IMR-90 (cell line): Measurements from ENCODE around the gene KRTAP10-3. TPM values are rescaled to one million over a fixed set of nuclear protein-coding genes. Genes with fewer than 3 reads are reported as not detected.

Source experiments
- ATAC-seq: fragments of 200-7000 bp; cut with Tn5 transposase; 2 replicates; pipeline ENCODE4 v1.9.1; 2020; ENCODE audit warnings: low read depth, mild to moderate bottlenecking, moderate library complexity
- BruUV-seq: library from RNA; stranded (reverse); fragments of 400-500 nt; replicated peaks from 2 replicates; lab custom pipeline; 2021; lab: Mats Ljungman, UMichigan
- CTCF ChIA-PET: fragments of 300-600 bp; formaldehyde crosslinking; extraction: SDS; loops from one replicate; lab custom pipeline; 2021; ENCODE audit warnings: antibody characterized with exemption; lab: Yijun Ruan, JAX
- POLR2A ChIA-PET: fragments of 300-600 bp; sonication (Branson Sonifier 250); formaldehyde crosslinking; loops from one replicate; lab custom pipeline; 2022; ENCODE audit warnings: antibody characterized with exemption; ENCODE audit not compliant: unreplicated experiment; lab: Charles Lee
- DNase-seq: peaks from one replicate; pipeline ENCODE4 v3.0.0; 2013
- H2AFZ ChIP-seq: replicated peaks from 2 replicates; pipeline ENCODE3; 2013; ENCODE audit warnings: low read length, mild to moderate bottlenecking; ENCODE audit not compliant: poor library complexity
- H2AK5ac ChIP-seq: 2 replicates; pipeline ENCODE4 v1.6.1; 2013; ENCODE audit warnings: low read depth, low read length, inconsistent platforms
- H2AK9ac ChIP-seq: replicated peaks from 2 replicates; pipeline ENCODE3; 2013; ENCODE audit warnings: mild to moderate bottlenecking, low read depth, low read length, moderate library complexity; ENCODE audit not compliant: poor library complexity
- H2BK120ac ChIP-seq: 2 replicates; pipeline ENCODE4 v1.6.1; 2013; ENCODE audit warnings: low read depth, low read length, inconsistent platforms
- H2BK15ac ChIP-seq: 3 replicates; pipeline ENCODE4 v1.6.1; 2013; ENCODE audit warnings: low read depth, low read length, inconsistent platforms
- H2BK20ac ChIP-seq: 2 replicates; pipeline ENCODE4 v1.6.1; 2013; ENCODE audit warnings: low read depth, mild to moderate bottlenecking, inconsistent platforms, low read length, moderate library complexity
- H2BK5ac ChIP-seq: 2 replicates; pipeline ENCODE4 v1.6.1; 2013; ENCODE audit warnings: mild to moderate bottlenecking, low read depth, low read length, inconsistent platforms; ENCODE audit not compliant: poor library complexity, severe bottlenecking
- H3K14ac ChIP-seq: replicated peaks from 2 replicates; pipeline ENCODE4 v1.6.1; 2013; ENCODE audit warnings: low read depth, low read length, inconsistent platforms
- H3K18ac ChIP-seq: 2 replicates; pipeline ENCODE4 v1.6.1; 2013; ENCODE audit warnings: low read depth, low read length, control low read depth
- H3K23ac ChIP-seq: 2 replicates; pipeline ENCODE4 v1.6.1; 2013; ENCODE audit warnings: low read depth, low read length, inconsistent platforms
- H3K27ac ChIP-seq: 2 replicates; pipeline ENCODE4 v1.5.1; 2013; ENCODE audit warnings: mild to moderate bottlenecking, control low read depth, low read length; ENCODE audit not compliant: insufficient read depth
- H3K27me3 ChIP-seq: 2 replicates; pipeline ENCODE4 v1.6.1; 2013; ENCODE audit warnings: low read length; ENCODE audit not compliant: control insufficient read depth, insufficient read depth
- H3K36me3 ChIP-seq: 2 replicates; pipeline ENCODE4 v1.6.1; 2013; ENCODE audit warnings: low read length, mixed read lengths; ENCODE audit not compliant: control insufficient read depth, insufficient read depth
- H3K4ac ChIP-seq: 2 replicates; pipeline ENCODE4 v1.6.1; 2013; ENCODE audit warnings: low read depth, low read length, inconsistent platforms
- H3K4me1 ChIP-seq: 2 replicates; pipeline ENCODE4 v1.6.1; 2013; ENCODE audit warnings: low read length, mixed read lengths; ENCODE audit not compliant: control insufficient read depth, insufficient read depth
- H3K4me2 ChIP-seq: 2 replicates; pipeline ENCODE4 v1.6.1; 2013; ENCODE audit warnings: low read depth, mild to moderate bottlenecking, control low read depth, low read length, moderate library complexity
- H3K4me3 ChIP-seq: 2 replicates; pipeline ENCODE4 v1.5.1; 2013; ENCODE audit warnings: low read depth, mild to moderate bottlenecking, control low read depth, low read length, moderate library complexity; ENCODE audit not compliant: insufficient read depth
- H3K56ac ChIP-seq: 2 replicates; pipeline ENCODE4 v1.6.1; 2013; ENCODE audit warnings: low read length, inconsistent platforms; ENCODE audit not compliant: insufficient read depth; ENCODE audit errors: extremely low read depth
- H3K79me1 ChIP-seq, 2 experiments: 2 replicates each; pipeline ENCODE4 v1.6.1; 2013; ENCODE audit warnings: low read length in 2 of 2, inconsistent platforms in 1 of 2, low read depth in 1 of 2
- H3K9ac ChIP-seq: 2 replicates; pipeline ENCODE4 v1.6.1; 2013; ENCODE audit warnings: low read depth, low read length, control low read depth
- H3K9me1 ChIP-seq: 2 replicates; pipeline ENCODE4 v1.6.1; 2013; ENCODE audit warnings: low read length, inconsistent platforms; ENCODE audit not compliant: insufficient read depth
- H3K9me3 ChIP-seq: 2 replicates; pipeline ENCODE4 v1.6.1; 2013; ENCODE audit warnings: low read length; ENCODE audit not compliant: control insufficient read depth, insufficient read depth
- H4K20me1 ChIP-seq: 2 replicates; pipeline ENCODE4 v1.6.1; 2013; ENCODE audit warnings: low read length, inconsistent platforms; ENCODE audit not compliant: insufficient read depth
- H4K5ac ChIP-seq: 2 replicates; pipeline ENCODE4 v1.6.1; 2013; ENCODE audit warnings: mild to moderate bottlenecking, low read depth, low read length, control low read depth
- H4K8ac ChIP-seq, 2 experiments: 2 replicates each; pipeline ENCODE4 v1.6.1; 2013; ENCODE audit warnings: low read depth in 2 of 2, low read length in 2 of 2, control low read depth in 1 of 2, inconsistent platforms in 1 of 2
- H4K91ac ChIP-seq: 2 replicates; pipeline ENCODE4 v1.6.1; 2013; ENCODE audit warnings: low read depth, low read length, inconsistent platforms; ENCODE audit not compliant: insufficient read depth
- CHD1 ChIP-seq: IDR thresholded peaks from 2 replicates; pipeline ENCODE4 v1.6.1; 2012; ENCODE audit warnings: low read depth, low read length, improper control_type of control experiment
- RFX5 ChIP-seq: IDR thresholded peaks from 2 replicates; pipeline ENCODE4 v1.8.0; 2012; ENCODE audit warnings: low read depth, mild to moderate bottlenecking, low read length, moderate library complexity
- SMC3 ChIP-seq: fragments of 150-350 bp; IDR thresholded peaks from 2 replicates; pipeline ENCODE4 v1.6.1; 2016; ENCODE audit warnings: low read depth, mild to moderate bottlenecking, antibody characterized with exemption, low read length, moderate library complexity
- WGBS, 2 experiments: methylation state at CpG; one replicate each; pipeline versions ENCODE4 v1.1.5 to v1.1.7; 2013; ENCODE audit warnings: missing lambda C conversion rate in 2 of 2; ENCODE audit not compliant: insufficient read length in 1 of 2; ENCODE audit errors: extremely low coverage in 2 of 2; 5-methylcytosine and 5-hydroxymethylcytosine counted together
- dilution Hi-C: fragments of 300-500 bp; cut with HindIII; formaldehyde crosslinking; loops from one replicate; pipeline ENCODE4 v1.14.3; 2018; ENCODE audit warnings: low sequenced_read_pairs; ENCODE audit not compliant: unreplicated experiment
- in situ Hi-C: fragments of 300-500 bp; cut with MboI; formaldehyde crosslinking; loops from 3 replicates; pipeline ENCODE4 v1.14.3; 2019; ENCODE audit warnings: low sequenced_read_pairs, inconsistent platforms, mixed read lengths
- intact Hi-C: fragments of 100-400 bp; cut with micrococcal nuclease; formaldehyde crosslinking; loops from 2 replicates; pipeline ENCODE4 v1.10.0; 2022
- polyA plus RNA-seq, 3 experiments: library from polyadenylated mRNA; depleted of rRNA; stranded (reverse); fragments of >200 nt; gene quantifications; 2 replicates each; pipeline ENCODE4 v1.2.3, GENCODE V29; 2012; ENCODE audit warnings: low replicate concordance in 1 of 3
- total RNA-seq: library from RNA; depleted of rRNA; stranded (reverse); fragments of >200 nt; gene quantifications from 2 replicates; pipeline ENCODE4 v1.2.3, GENCODE V29; 2012
- TF ChIP-seq, protein P1 (sequence below): fragments of 150-350 bp; IDR thresholded peaks from 2 replicates; pipeline ENCODE4 v1.6.1; 2016; ENCODE audit warnings: low read depth, mild to moderate bottlenecking, low read length, moderate library complexity, borderline replicate concordance

Gene KRTAP10-3
- total and polyA plus RNA-seq, 2 of the 4 experiments (the other 2 are of a cell fraction), result not detected

DNA sequence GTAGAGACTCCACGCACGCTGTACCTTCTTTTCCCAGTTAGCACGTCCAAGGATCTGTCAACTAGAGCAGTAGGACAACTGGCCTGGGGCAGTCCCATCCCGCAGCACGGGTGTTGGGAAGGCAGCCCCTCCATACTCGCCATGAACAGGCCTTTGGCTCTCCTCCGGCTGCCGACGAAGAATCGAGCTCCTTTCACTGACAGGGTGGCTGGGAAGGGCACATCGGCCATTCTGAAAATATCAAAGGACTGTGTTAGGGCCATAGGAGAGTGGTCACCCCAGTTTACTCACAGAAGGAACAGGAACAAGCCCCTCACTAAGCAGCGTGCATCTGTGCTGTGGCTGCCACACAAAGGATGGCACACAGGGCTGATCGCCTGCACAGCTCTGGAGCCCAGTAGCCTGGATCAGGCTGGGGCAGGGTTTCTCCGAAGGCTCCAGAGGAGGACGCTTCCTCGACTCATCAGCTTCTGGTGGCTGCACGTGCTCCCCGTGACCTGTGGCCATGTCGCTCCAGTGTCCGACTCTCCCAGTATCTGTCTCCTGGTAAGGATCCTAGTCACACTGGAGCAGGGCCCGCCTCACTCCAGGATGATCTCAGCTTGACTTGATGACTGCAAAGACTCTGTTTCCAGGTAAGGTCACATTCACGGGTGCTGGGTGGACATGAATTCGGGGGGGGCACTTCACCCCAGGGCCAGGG lies 27.5 kb downstream of the KRTAP10-3 start:
- Histone ChIP-seq H2AK5ac (no peak overlapping the region), H3K4me2 (no peak overlapping the region), H2BK15ac (no peak overlapping the region), H3K79me1 (no peaks in the 10 kb centered on the region), H4K91ac (no peak overlapping the region), H3K9me3 (peaks cover 22% of the 10 kb centered on the region; the same call in 1 of the 2 replicates), H3K4me3 (no peak overlapping the region), H3K4me1 (no peaks in the 10 kb centered on the region), H4K20me1 (no peaks in the 10 kb centered on the region), H2BK20ac (no peak overlapping the region), H2AK9ac (no peak overlapping the region), H3K9ac (no peak overlapping the region), H3K56ac (no peak overlapping the region), H3K36me3 (no peaks in the 10 kb centered on the region), H3K9me1 (no peaks in the 10 kb centered on the region), H4K8ac (no peak overlapping the region), H2BK5ac (no peak overlapping the region), H3K23ac (no peak overlapping the region), H3K4ac (no peak overlapping the region), H3K18ac (no peak overlapping the region), H3K27me3 (0 out of 2 replicates have a peak, but pooled peaks cover 2% of the 10 kb centered on the region), H3K14ac (no peak overlapping the region), H2AFZ (no peak overlapping the region), H4K5ac (no peak overlapping the region), H2BK120ac (no peak overlapping the region), H3K27ac (no peak overlapping the region)
- DNase-seq (no peak), ATAC-seq (no peak)
- BruUV-seq, result no TSS peak
- TF ChIP-seq CHD1 (no peak), SMC3 (no peak), RFX5 (no peak)
- TF ChIP-seq, protein P1, sequence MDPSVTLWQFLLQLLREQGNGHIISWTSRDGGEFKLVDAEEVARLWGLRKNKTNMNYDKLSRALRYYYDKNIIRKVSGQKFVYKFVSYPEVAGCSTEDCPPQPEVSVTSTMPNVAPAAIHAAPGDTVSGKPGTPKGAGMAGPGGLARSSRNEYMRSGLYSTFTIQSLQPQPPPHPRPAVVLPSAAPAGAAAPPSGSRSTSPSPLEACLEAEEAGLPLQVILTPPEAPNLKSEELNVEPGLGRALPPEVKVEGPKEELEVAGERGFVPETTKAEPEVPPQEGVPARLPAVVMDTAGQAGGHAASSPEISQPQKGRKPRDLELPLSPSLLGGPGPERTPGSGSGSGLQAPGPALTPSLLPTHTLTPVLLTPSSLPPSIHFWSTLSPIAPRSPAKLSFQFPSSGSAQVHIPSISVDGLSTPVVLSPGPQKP, result no peak
- in situ Hi-C loops (no loop called here), intact Hi-C loops (no loop called here), dilution Hi-C loops (no loop called here)
- POLR2A ChIA-PET, result no interaction called here
- WGBS, 2 experiments, result 56% methylated on average over 9 of the region's 23 CpGs; no CpG with 5 or more reads in 1 of the 2 experiments
- CTCF ChIA-PET, result no interaction called here
